MM.1S (cell line): ENCODE results near the gene GAK.

ENCODE experiments used
- EZH2 ChIP-seq: fragments of 300-600 bp; sonication (generic); optimal IDR thresholded peaks from 2 replicates; pipeline ENCODE3; 2017; ENCODE audit warnings: low read depth, mild to moderate bottlenecking, antibody characterized with exemption, low read length, mixed read lengths
- EZH2phosphoT487 ChIP-seq: fragments of 300-600 bp; sonication (generic); IDR thresholded peaks from 2 replicates; pipeline ENCODE4 v1.6.1; 2018; ENCODE audit warnings: antibody characterized with exemption, low read length
- TF ChIP-seq, protein P1 (sequence below): fragments of 300-600 bp; sonication (generic); IDR thresholded peaks from 2 replicates; pipeline ENCODE4 v1.5.1; 2016; ENCODE audit warnings: antibody characterized with exemption, low read length, mixed read lengths

DNA sequence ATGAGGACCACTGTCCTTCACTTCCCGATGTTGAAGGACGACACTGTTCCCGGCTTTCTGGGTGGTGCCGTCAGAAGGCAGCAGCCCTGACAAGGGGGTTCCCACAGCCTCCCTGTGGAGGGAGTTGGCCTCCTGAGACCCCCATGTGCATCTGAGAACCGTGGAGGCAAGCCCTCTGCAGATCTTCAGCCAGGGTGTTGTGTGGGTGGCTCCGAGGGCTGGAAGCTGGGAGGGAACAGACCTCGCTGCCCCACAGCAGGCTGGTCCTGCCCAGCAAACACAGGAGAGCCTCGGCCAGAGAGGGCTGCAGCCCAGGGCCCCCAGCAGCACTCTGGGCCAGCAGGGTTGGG, 25.1 kb upstream of the GAK start:
- TF ChIP-seq, protein P1, sequence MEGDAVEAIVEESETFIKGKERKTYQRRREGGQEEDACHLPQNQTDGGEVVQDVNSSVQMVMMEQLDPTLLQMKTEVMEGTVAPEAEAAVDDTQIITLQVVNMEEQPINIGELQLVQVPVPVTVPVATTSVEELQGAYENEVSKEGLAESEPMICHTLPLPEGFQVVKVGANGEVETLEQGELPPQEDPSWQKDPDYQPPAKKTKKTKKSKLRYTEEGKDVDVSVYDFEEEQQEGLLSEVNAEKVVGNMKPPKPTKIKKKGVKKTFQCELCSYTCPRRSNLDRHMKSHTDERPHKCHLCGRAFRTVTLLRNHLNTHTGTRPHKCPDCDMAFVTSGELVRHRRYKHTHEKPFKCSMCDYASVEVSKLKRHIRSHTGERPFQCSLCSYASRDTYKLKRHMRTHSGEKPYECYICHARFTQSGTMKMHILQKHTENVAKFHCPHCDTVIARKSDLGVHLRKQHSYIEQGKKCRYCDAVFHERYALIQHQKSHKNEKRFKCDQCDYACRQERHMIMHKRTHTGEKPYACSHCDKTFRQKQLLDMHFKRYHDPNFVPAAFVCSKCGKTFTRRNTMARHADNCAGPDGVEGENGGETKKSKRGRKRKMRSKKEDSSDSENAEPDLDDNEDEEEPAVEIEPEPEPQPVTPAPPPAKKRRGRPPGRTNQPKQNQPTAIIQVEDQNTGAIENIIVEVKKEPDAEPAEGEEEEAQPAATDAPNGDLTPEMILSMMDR, result no peak
- TF ChIP-seq EZH2 (no peak), EZH2phosphoT487 (no peak)
